Glomerular endothelial cell (primary cell): ENCODE results near the gene PIK3R5. TPM values are rescaled to one million over a fixed set of nuclear protein-coding genes. Genes with fewer than 3 reads are reported as not detected.

ENCODE experiments used
- DNase-seq: peaks from one replicate; pipeline ENCODE4 v3.0.0-alpha.2; 2011; ENCODE audit warnings: low read depth, low spot score; ENCODE audit errors: extremely low read depth
- total RNA-seq: library from RNA; depleted of rRNA; stranded (reverse); fragments of >200 nt; gene quantifications from 2 replicates; pipeline ENCODE4 v1.2.3, GENCODE V29; 2015

Gene PIK3R5, protein sequence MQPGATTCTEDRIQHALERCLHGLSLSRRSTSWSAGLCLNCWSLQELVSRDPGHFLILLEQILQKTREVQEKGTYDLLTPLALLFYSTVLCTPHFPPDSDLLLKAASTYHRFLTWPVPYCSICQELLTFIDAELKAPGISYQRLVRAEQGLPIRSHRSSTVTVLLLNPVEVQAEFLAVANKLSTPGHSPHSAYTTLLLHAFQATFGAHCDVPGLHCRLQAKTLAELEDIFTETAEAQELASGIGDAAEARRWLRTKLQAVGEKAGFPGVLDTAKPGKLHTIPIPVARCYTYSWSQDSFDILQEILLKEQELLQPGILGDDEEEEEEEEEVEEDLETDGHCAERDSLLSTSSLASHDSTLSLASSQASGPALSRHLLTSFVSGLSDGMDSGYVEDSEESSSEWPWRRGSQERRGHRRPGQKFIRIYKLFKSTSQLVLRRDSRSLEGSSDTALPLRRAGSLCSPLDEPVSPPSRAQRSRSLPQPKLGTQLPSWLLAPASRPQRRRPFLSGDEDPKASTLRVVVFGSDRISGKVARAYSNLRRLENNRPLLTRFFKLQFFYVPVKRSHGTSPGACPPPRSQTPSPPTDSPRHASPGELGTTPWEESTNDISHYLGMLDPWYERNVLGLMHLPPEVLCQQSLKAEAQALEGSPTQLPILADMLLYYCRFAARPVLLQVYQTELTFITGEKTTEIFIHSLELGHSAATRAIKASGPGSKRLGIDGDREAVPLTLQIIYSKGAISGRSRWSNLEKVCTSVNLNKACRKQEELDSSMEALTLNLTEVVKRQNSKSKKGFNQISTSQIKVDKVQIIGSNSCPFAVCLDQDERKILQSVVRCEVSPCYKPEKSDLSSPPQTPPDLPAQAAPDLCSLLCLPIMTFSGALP
- total RNA-seq: not detected in 2 replicates

- no peak for DNase-seq
Measured at GRCh38 chr17:8965394-8966168, at the start of gene PIK3R5. Gene PIK3R5 (minus strand): TSS chr17:8965707. CDS start chr17:8911494, 54,213 bp downstream.

DNA sequence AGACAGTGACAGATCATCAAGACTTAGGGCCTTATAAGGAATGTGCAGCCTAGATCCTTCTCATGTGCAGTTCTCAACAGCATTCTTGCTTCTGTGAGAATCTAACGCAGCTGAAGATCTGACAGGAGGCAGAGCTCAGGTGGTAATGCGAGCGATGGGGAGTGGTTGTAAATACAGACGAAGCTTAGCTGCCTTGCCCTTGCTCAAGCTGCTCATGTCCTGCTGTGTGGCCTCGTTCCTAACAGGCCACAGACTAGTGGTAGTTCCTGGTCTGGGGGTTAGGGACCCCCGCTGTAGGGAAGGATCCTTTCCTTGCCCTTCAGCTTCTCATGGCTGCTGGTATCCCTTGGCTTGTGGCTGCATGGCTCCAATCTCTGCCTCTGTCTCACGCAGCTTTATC lies 45.5 kb upstream of the PIK3R5 start:
- no peak for DNase-seq

DNA sequence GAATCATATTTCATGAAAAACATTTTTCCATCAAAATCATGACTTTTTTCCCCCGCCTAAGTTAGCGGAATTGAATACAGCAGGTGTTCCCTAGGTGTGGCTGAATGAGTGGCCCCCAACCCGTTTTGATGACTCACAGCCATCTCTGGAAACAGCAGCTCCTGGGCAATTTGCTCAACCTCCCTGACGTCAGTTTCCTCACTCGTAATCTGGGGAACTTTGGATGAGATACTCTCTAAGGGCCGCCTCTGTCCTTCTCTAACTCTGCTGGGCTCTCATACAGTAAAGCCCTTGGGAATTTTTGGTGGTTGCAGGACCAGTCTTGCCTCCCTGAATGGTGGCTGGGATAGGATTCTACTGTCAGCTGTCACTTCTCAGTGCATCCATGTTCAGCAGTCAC lies 44.2 kb upstream of the PIK3R5 start:
- no peak for DNase-seq

DNA sequence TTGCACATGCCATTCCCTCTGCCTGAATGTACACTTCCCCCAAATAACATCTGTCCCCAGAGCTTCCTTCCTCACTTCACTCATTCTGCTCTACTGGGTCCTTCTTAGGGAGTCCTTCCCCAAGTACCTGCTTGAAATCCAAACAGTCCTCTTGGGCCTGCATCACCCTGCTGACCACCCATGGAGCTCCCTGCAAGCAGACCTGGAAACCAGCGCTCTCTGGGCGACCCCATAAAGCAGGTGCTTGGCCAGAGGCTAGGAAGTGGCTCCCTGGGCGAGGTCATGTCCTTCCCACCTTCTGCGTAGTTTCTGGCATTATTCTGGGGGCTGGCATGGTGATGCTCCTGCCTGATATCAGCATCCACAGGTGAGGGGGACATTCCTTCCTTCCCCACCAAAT lies 43.6 kb upstream of the PIK3R5 start:
- no peak for DNase-seq

GRCh38 chr17:9007052-9007714 lies 41.7 kb upstream of the PIK3R5 start:
- DNase-seq: no peak

GRCh38 chr17:9006175-9006767 lies 40.8 kb upstream of the PIK3R5 start:
- DNase-seq: no peak

DNA sequence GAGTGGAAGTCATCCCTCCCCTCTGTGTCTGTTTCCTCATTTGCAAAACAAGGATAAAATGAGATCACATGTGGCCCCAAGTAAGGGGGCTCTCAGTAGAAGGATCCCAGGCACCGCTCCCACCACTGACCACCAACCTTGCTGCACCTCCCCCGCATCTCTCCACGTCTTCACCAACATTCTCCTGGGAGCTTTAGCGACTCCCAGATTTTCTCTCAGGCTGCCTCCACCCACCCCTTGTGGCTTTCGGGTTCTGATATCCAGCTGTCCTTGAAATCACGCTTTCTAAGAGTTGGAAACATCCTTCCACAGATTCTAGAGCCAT lies 39.4 kb upstream of the PIK3R5 start:
- DNase-seq: no peak

- no peak for DNase-seq
Measured at GRCh38 chr17:9004132-9004960, 38.8 kb upstream of the PIK3R5 start.

DNA sequence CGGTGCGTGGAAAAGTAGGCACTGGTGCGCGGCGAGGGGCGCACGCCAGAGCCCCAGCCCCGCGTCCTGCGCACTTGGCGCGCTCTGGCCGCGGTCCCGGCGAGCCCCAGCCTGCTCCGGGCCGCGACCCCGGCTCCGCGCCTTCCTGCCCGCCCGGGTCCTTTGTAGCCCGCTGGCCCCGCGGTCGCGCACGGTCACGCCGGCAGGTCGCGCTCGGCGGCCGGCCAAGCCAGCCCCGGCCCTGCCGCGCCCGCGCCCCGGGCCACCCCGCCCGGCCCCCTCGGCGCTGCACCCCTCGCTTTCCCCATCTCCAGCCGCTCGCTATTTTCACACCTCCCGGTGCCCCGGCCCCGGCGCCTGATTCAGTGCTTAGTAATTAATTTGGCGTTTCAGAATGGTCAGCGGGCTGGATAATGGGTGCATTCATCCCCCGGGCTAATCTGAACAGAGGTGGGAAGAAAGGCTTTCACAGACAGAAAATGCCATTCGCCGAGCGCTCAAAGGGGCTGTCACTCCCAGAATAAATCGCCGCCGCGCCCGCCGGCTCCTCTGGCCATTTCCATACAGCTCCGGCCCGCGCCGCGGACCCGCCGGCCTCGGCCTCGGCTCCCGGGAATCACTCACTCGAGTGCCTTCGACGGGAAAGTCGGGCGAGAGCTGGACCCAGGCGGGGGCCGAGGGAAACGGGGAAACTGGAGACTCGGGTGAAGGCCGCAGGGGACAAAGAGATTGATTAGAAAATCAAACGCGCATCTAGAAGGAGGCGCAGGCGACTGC lies 38.0 kb upstream of the PIK3R5 start:
- DNase-seq: no peak

GRCh38 chr17:9002606-9003354 lies 37.3 kb upstream of the PIK3R5 start:
- DNase-seq: no peak

DNA sequence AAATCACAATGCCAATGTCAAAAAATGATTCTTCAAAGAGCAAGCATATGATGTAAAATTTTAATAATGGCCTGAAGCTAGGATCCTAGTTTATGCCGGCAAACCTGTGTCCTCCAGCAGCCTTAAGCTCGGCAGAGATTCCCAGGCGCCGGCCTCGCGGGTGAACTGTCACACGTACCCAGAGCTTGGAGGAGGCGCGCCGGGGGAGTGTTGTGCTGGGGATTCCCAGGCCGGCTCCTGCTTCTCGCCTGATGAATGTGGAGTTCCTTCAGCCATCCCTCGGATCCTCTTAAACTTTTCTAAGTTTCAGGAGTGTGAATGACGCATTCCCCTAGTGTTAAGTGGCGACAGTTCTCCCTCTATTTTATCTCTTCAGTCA lies 36.7 kb upstream of the PIK3R5 start:
- no peak for DNase-seq

GRCh38 chr17:9001559-9001958 lies 36.1 kb upstream of the PIK3R5 start:
- no peak for DNase-seq

DNA sequence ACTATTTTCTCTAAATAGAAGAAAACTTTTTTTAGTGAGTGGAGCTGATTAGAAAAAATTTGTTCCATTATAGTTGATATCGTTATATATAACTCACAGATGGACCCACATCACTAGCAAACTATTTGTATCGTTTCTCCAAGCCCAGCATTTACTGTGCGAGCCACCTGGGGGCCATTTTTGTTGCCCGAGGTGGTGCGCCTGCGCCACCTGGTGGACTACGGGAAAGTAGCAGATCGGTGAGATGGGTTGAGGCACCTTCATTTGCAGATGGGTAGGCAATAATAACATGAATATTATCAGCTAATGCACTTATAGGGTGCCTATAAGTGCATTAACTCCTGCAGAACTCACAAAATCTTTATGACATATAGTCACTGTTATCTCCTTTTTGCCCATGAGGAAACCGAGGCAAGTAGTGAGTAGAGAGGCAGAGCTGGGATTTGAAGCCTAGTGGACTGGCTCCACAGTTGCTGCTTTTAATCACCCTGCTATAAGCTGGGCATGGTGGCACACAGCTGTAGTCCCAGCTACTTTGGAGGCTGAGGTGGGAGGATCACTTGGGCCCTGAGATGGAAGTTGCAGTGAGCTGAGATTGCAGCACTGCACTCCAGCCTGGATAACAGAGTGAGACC lies 32.6 kb upstream of the PIK3R5 start:
- DNase-seq: no peak

GRCh38 chr17:8995711-8996110 lies 30.2 kb upstream of the PIK3R5 start:
- no peak for DNase-seq

GRCh38 chr17:8994319-8994718 lies 28.8 kb upstream of the PIK3R5 start:
- no peak for DNase-seq

GRCh38 chr17:8991514-8992285 lies 26.2 kb upstream of the PIK3R5 start:
- no peak for DNase-seq
